HEK293T (cell line): ENCODE measurements around the gene IL20.

Experiments
- CTCF ChIA-PET: fragments of 350-600 bp; formaldehyde crosslinking; extraction: SDS; loops from one replicate; lab custom pipeline; 2021; ENCODE audit warnings: antibody characterized with exemption, inconsistent platforms; lab: Yijun Ruan, JAX
- POLR2A ChIA-PET: fragments of 350-600 bp; formaldehyde crosslinking; extraction: SDS; loops from one replicate; lab custom pipeline; 2020; ENCODE audit warnings: antibody characterized with exemption, inconsistent platforms; lab: Yijun Ruan, JAX
- DNase-seq: peaks from one replicate; pipeline ENCODE4 v3.0.0; 2012; ENCODE audit warnings: mixed read lengths; ENCODE audit errors: extremely low spot score
- ARNT ChIP-seq: fragments of 450-650 bp; IDR thresholded peaks from 2 replicates; pipeline ENCODE4 v1.6.1; 2017; ENCODE audit warnings: mild to moderate bottlenecking
- BHLHE40 ChIP-seq: fragments of 450-650 bp; IDR thresholded peaks from 2 replicates; pipeline ENCODE4 v1.6.1; 2016; ENCODE audit warnings: mild to moderate bottlenecking, moderate library complexity, borderline replicate concordance
- CTBP1 ChIP-seq: fragments of 450-650 bp; IDR thresholded peaks from 2 replicates; pipeline ENCODE4 v1.6.1; 2016; ENCODE audit warnings: borderline replicate concordance
- ELF4 ChIP-seq: fragments of 450-650 bp; IDR thresholded peaks from 2 replicates; pipeline ENCODE4 v1.6.1; 2017; ENCODE audit warnings: antibody characterized with exemption
- FOXA1 ChIP-seq: fragments of 450-650 bp; IDR thresholded peaks from 2 replicates; pipeline ENCODE4 v1.6.1; 2016; ENCODE audit warnings: mild to moderate bottlenecking
- FOXK2 ChIP-seq: fragments of 450-650 bp; IDR thresholded peaks from 2 replicates; pipeline ENCODE4 v1.6.1; 2016; ENCODE audit warnings: mild to moderate bottlenecking
- FOXM1 ChIP-seq: fragments of 450-650 bp; IDR thresholded peaks from 2 replicates; pipeline ENCODE4 v1.6.1; 2017; ENCODE audit warnings: mild to moderate bottlenecking, borderline replicate concordance
- HDGF ChIP-seq: fragments of 450-650 bp; IDR thresholded peaks from 2 replicates; pipeline ENCODE4 v1.6.1; 2017; ENCODE audit warnings: antibody characterized with exemption, borderline replicate concordance
- L3MBTL2 ChIP-seq: fragments of 450-650 bp; conservative IDR thresholded peaks from 2 replicates; pipeline ENCODE4 v1.6.1; 2016; ENCODE audit warnings: mild to moderate bottlenecking
- LEF1 ChIP-seq: fragments of 450-650 bp; IDR thresholded peaks from 2 replicates; pipeline ENCODE4 v1.6.1; 2017; ENCODE audit warnings: mild to moderate bottlenecking, borderline replicate concordance
- NFRKB ChIP-seq: fragments of 450-650 bp; IDR thresholded peaks from 2 replicates; pipeline ENCODE4 v1.6.1; 2016; ENCODE audit warnings: mild to moderate bottlenecking, moderate library complexity
- SP1 ChIP-seq: fragments of 450-650 bp; IDR thresholded peaks from 2 replicates; pipeline ENCODE4 v1.6.1; 2017
- SUZ12 ChIP-seq: fragments of 450-650 bp; IDR thresholded peaks from 2 replicates; pipeline ENCODE4 v1.6.1; 2016; ENCODE audit warnings: mild to moderate bottlenecking
- TARDBP ChIP-seq: fragments of 450-650 bp; IDR thresholded peaks from 2 replicates; pipeline ENCODE4 v1.6.1; 2016
- ZNF384 ChIP-seq: fragments of 450-650 bp; IDR thresholded peaks from 2 replicates; pipeline ENCODE4 v1.6.1; 2016
- TF ChIP-seq, protein P1 (sequence below): fragments of 450-650 bp; IDR thresholded peaks from 2 replicates; pipeline ENCODE4 v1.6.1; 2016

Gene IL20

DNA sequence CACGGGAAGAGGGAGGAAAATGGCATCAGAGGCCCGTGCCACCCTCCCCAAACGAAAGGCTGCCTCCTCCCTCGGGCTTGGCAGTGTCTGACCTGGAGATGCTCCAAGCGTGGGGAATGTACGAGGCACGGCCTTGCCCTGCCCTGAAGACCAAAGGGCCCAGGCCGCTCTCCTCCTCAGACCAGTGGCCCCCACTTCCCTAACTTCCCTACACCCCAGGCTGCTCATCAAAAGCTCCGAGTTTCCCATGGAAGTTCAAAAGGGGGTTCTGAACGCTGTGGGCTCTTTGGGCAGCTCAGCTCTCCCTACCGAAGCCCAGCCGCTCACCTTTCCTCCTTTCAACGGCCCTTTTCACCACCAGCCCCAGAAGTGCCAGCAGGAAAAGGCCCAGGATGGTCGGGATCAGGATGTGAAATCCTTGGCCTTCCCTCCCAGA lies 44.5 kb downstream of the IL20 start:
- no peak for DNase-seq
- TF ChIP-seq L3MBTL2 (no peak), ARNT (no peak), LEF1 (no peak), ELF4 (no peak), FOXA1 (no peak), SP1 (no peak), ZNF384 (no peak), NFRKB (no peak), HDGF (no peak)
- TF ChIP-seq, protein P1, sequence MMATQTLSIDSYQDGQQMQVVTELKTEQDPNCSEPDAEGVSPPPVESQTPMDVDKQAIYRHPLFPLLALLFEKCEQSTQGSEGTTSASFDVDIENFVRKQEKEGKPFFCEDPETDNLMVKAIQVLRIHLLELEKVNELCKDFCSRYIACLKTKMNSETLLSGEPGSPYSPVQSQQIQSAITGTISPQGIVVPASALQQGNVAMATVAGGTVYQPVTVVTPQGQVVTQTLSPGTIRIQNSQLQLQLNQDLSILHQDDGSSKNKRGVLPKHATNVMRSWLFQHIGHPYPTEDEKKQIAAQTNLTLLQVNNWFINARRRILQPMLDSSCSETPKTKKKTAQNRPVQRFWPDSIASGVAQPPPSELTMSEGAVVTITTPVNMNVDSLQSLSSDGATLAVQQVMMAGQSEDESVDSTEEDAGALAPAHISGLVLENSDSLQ: no peak
- ChIA-PET CTCF (interaction anchor here (0.8 to 2.1 kb wide), 6 partner anchors 17 to 274 kb away, joined by 3 to 6 read pairs (median 4); partner anchors contain the start of gene DYRK3), POLR2A (no interaction called here)

DNA sequence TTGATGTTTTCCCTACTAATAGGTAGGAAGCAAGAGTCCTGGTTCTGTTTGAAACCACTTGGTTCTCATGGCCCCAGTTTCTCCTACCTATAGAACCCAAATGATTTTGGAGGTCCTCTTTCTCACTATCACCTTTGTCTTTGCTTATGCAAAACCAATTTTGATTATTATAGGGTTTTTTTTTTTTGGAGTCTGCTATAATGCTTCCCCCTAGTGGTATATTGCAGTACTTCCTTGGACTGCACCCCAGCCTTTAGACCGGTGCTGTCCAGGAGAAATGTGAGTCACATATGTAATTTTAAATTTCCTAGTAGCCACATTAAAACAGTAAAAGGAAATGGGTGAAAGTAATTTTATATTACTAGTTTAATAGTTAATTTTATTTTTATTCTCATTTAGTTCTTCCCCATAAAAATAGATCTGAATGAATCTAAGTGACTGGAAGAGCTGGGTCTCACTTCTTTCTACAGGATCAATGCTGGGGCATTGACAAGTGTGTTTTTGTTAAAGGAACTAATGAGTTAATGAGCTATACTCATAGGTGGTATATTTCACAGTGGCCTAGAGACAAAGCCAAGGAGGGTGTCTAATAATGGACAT lies 45.7 kb downstream of the IL20 start:
- peak; percentile 67 for DNase-seq
- TF ChIP-seq CTBP1 (no peak), HDGF (no peak), LEF1 (no peak), TARDBP (no peak), NFRKB (no peak), FOXK2 (no peak), ZNF384 (peak; percentile 89)
- TF ChIP-seq, protein P1: no peak
- POLR2A ChIA-PET: no interaction called here
- CTCF ChIA-PET: interaction anchor here (0.6 to 2.4 kb wide), 8 partner anchors 25 to 1850 kb away, joined by 3 to 17 read pairs (median 4); partner anchors contain the start of genes DYRK3 and IL20

DNA sequence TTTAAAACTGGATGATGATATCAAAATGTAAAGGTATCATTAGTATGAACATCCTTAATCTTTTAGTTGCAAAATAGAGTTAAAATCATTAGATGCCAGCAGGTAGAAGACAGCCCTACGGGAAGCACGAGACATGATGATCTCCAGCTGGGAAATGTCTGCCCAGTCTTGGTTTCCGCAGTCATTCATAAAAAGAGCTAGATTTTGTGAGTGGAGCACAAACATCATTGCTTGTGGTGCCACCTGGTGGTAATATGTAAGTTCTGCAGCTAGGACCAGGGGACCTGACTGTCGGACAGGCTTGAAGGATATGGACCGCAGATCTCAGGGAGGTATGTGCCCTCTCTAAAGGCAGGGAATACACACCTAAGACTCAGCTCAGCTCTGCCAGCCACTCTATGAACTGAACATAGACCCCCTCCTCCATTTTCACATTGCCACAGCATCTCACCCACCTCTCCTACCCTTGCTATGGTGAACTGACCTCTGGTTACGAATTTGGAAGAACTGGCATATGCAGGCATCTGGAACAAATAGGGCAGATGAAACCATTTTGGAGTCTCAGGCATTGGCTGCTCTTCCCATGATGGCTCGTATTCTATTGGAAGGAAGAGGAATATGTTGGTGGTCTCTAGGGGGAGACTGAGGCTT lies 47.1 kb downstream of the IL20 start:
- TF ChIP-seq, protein P1: 0 out of 2 replicates have a peak, but pooled peaks have one; percentile 32
- no peak for TF ChIP-seq TARDBP
- POLR2A ChIA-PET: interaction anchor here (0.7 to 1.3 kb wide), 2 partner anchors 70 to 178 kb away, joined by 3 read pairs; no protein-coding TSS in a partner anchor
- peak; percentile 87 for DNase-seq
- CTCF ChIA-PET: interaction anchor here (0.6 to 2.4 kb wide), 18 partner anchors 17 to 1129 kb away, joined by 3 to 17 read pairs (median 4); partner anchors contain the start of gene IL20

DNA sequence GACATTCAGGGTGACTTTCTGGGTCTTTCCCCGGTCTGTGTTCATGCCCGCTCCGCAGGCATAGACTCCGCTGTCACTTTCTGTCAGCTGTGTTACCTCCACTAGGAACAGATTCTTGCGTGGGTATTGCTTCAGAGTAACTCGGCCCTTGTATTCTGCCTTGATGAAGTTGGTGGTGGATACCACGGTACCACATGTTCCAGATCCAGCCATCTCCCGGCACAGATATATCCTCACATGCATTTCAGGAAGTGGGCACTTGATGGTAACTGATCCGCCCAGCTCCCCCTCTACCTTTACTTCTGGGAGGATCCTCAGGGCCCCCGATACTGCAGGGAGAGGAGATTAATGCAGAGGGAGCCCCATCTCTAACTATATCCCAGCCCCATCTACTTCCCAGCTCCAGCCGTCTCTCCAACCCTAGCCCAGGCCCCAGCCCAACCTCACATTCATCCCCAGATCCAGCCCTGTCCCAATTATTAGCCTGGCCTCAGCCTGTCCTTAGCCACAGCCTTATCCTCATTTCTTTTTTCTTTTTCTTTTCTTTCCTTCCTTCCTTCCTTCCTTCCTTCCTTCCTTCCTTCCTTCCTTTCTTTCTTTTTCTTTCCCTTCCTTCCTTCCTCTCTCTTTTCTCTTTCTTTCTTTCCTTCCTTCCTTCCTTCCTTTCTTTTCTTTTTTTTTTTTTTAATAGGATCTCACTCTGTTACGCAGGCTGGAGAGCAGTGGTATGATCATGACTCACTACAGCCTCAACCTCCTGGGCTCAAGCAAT lies 48.5 kb downstream of the IL20 start:
- ChIA-PET POLR2A (interaction anchor here (0.6 kb wide), 1 partner anchor 139 kb away, joined by 3 read pairs; the partner anchor contains the start of gene PFKFB2), CTCF (interaction anchor here (1.1 kb wide), 1 partner anchor 92 kb away, joined by 3 read pairs; no protein-coding TSS in a partner anchor)
- no peak for DNase-seq
- no peak for TF ChIP-seq FOXM1
- no peak for TF ChIP-seq HDGF
- TF ChIP-seq FOXA1: no peak
- TF ChIP-seq, protein P1: no peak
- no peak for TF ChIP-seq L3MBTL2
- no peak for TF ChIP-seq ZNF384
- no peak for TF ChIP-seq SP1
- no peak for TF ChIP-seq LEF1
- TF ChIP-seq TARDBP: no peak
- TF ChIP-seq ELF4: no peak
- TF ChIP-seq BHLHE40: no peak
- no peak for TF ChIP-seq NFRKB
- TF ChIP-seq CTBP1: no peak
- no peak for TF ChIP-seq SUZ12
- TF ChIP-seq FOXK2: no peak
- TF ChIP-seq ARNT: no peak

DNA sequence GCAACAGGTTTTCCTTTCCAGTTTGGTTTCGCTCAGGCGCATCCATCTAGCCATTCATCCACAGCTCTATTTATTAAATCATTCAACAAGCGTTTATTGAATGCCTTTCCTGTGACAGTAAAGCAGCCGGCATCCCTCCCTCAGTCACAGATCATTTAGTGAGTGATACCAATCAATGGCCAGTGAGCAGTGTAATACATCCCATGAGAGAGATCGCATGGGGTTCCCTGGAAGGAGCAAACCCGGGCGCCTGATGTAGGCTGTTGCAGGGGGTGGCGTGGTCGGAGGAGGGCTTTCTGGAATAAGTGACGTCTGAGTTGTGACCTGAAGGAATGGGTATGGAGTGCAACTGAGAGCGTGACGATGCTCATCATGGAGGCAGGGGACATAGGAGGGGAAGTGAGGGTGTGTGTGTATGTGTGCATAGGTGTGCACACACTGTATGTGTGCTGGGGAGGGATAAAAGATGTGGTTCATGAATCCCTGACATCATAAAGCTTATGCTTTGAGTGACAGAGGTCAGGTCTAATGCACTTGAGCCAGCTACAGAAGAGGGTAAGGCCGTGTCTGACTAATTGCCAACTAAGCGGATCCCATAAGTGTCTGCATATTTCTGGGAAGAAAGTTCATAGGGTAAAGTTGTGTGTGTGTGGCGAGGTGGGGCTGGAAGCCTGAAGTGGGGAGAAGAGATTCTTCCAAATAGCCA lies 49.8 kb downstream of the IL20 start:
- ChIA-PET POLR2A (no interaction called here), CTCF (no interaction called here)
- TF ChIP-seq SP1 (no peak), FOXK2 (no peak), CTBP1 (no peak), HDGF (no peak), SUZ12 (no peak), L3MBTL2 (no peak)
- no peak for DNase-seq
